HG02678 (cell line): Measurements from ENCODE around the gene SMARCA4.
"Not testable (repeated sequence)": the region's sequence is repeated elsewhere in the genome, so short reads cannot be mapped to it uniquely, and the experiment has no call there.

Experiments
- ATAC-seq: cut with Tn5 transposase; IDR thresholded peaks from one replicate; pipeline ENCODE4 v1.9.1; 2021; ENCODE audit warnings: mild to moderate bottlenecking, moderate library complexity; ENCODE audit not compliant: unreplicated experiment

The SMARCA4 gene

GRCh38 chr19:10928563-10929401 is 32.0 kb upstream of the SMARCA4 start, which contains the start of the genes TIMM29 and YIPF2:
Gene TIMM29, plus strand, starts transcription at chr19:10928811. Its CDS starts 12 bp downstream, at chr19:10928823.
Gene YIPF2, minus strand, starts transcription at chr19:10928639. Its CDS starts 229 bp downstream, at chr19:10928410.
- ATAC-seq, result peak; percentile 89

- peak; percentile 2 for ATAC-seq
These were observed 31.4 kb upstream of the SMARCA4 start for GRCh38 chr19:10929402-10929794.

- no peak for ATAC-seq
These were observed 25.3 kb upstream of the SMARCA4 start for GRCh38 chr19:10935371-10936059.

DNA sequence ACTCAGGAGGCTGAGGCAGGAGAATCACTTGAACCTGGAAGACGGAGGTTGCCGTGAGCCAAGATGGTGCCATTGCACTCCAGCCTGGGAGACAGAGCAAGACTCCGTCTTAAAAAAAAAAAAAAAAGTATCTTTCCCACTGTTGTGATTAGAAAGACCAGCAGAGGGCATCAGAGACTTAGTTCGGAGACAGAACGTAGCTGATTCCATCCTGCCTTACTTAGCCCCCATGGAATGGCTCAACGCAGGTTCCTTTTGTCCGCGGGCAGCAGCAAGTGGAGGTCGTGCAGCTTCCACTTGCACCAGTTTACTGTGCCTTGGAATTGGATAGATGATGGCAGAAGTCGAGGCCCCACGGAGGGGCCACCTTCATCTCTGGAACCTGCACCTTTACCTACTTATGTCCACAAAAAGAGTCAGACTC is 24.2 kb upstream of the SMARCA4 start:
- no peak for ATAC-seq

- ATAC-seq, result not testable (repeated sequence)
These were observed 19.2 kb upstream of the SMARCA4 start for GRCh38 chr19:10941649-10942048.

DNA sequence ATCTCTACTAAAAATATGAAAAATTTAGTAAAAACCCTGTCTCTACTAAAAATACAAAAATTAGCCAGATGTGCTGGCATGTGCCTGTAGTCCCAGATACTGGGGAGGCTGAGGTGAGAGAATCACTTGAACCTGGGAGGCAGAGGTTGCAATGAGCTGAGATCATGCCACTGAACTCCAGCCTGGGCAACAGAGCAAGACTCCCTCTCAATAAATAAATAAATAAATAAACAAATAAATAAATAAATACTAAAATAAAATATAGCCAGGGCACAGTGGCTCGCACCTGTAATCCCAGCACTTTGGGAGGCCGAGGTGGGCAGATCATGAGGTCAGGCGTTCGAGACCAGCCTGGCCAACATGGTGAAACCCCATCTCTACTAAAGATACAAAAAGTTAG is 17.4 kb upstream of the SMARCA4 start:
- not testable (repeated sequence) for ATAC-seq

DNA sequence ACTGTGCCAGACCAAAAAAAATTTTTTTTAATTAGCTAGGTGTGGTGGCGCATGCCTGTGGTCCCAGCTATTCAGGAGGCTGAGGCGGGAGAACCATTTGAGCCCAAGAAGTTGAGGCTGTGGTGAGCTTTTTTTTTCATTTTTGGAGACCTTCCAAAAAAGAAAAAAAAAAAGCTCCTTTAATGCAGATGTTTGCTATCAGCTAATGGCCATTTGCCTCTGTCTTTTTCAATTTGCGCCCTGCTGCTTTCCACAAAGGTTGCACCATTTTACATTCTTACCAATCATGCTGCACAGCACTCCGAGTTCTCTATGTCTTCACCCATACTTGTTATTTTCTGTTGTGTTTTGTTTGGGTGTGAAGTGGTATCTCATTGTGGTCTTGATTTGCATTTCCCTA is 15.6 kb upstream of the SMARCA4 start:
- ATAC-seq, result no peak

DNA sequence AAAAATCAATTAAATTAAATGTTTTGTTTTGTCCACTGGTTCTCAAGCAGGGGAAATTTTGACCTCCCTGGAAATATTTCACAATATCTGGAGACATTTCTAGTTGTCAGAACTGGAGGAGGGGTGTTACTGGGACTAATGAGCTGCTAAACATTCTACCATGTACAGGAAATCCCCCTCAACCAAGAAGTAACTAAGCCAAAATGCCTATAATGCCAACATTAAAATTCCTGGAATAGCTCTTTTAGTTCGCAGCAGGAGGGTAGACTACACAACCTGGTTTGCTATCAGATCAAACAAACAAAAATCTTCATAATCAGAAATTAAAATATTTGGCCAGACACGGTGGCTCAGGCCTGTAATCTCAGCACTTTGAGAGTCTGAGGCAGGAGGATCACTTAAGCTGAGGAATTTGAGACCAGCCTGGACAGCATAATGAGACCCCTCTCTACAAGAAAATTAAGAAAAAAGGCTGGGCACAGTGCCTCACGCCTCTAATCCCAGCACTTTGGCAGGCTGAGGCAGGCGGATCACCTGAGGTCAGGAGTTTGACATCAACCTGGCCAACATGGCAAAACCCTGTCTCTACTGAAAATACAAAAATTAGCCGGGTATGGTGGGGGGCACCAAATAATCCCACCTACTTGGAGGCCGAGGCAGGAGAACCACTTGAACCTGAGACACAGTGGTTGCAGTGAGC is 13.7 kb upstream of the SMARCA4 start:
- ATAC-seq, result no peak

- no peak for ATAC-seq
These were observed 8.0 kb upstream of the SMARCA4 start for GRCh38 chr19:10952809-10953208.

GRCh38 chr19:10959277-10959968 is 1.4 kb upstream of the SMARCA4 start:
- not testable (repeated sequence) for ATAC-seq

- peak; percentile 31 for ATAC-seq
These were observed 437 bp downstream of the SMARCA4 start for GRCh38 chr19:10961073-10961860.

- ATAC-seq, result no peak
These were observed 2.0 kb downstream of the SMARCA4 start for GRCh38 chr19:10962863-10963262.

DNA sequence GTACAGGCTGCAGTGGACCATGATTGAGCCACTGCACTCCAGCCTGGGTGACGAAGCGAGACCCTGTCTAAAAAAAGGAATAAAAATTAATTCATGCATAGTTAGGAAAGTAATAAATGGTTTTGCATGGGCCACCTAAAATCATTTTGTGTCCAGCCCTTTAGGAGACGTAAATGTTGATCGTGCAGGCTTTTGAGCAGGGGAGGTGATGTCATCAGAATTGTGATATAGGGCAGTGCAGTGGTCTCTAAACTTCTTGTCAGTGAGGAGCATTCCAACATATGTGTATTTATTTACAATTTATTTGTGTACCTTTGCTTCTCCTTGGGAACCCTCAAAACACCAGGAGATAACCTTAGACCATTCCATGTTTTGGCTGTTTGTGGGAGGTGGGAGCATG is 3.0 kb downstream of the SMARCA4 start:
- no peak for ATAC-seq

DNA sequence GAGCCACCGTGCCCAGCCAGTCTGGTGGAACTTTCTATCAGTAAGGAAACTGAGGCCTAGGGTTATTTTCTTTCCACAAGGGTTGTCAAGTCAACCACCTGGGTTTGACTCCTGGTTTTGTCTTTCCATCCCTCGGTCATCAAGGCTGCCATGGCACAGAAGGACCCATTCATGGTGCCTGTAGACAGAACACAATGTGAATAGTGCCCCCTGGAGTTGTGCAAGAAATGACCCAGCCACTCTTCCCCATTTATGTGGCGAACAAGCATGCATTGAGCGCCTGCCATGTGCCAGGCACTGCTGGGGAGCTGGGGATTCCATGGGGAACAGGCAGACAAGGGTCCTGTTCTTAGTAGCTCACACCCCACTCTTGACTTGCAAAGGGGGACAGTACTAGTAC is 4.1 kb downstream of the SMARCA4 start:
- ATAC-seq, result no peak

GRCh38 chr19:10965398-10965797 is 4.6 kb downstream of the SMARCA4 start:
- ATAC-seq, result no peak

GRCh38 chr19:10966809-10967208 is 6.0 kb downstream of the SMARCA4 start:
- ATAC-seq, result no peak

DNA sequence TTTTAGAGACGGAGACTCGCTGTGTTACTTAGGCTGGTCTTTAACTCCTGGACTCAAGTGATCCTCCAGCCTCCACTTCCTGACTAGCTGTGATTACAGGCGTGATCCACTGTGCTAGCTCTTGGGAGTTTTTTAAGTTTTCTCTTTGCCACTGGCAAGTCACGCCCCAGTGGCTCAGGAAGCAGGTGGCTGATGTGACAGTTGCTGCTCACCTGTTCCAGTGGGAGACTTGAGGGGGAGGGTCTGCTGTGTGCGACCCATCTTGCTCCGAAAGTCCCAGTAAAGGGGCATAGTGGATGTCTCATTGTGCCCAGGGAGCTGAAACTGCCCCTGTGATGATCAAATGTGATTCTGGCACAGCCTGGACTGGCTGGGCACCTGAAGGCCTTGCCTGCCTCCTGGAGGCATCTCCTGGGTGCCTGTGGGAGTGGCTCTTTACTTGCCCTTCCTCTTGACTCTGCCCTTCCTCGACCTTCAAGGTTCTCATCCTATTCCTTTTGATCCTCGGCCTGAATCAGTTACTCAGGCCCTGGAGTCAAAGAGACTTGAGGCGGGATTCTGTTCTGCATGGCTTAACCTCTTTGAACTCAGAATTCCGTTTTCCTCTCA is 7.8 kb downstream of the SMARCA4 start:
- peak; percentile 45 for ATAC-seq

GRCh38 chr19:10971107-10971726 is 10.4 kb downstream of the SMARCA4 start:
- no peak for ATAC-seq
